Measurements from ENCODE around the gene DDX20.

The DDX20 gene

DNA sequence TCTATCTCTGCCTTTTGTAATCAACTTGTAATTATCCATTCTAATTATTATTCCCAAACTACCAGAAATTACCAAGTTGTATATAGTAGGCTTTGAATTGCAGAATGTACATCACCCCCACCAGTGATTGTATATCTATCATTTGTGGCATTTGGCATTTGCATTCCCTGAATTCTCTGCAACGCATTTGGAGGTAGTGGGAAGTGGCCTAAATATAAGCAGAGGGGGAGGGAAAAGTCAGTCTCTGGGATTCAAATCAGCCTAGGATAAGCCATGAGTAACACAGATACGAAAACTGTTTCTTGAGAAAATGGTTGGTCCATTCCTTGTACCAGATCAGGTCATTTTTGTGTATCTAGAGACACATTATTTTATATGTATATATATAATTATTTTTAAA lies 20.7 kb downstream of the DDX20 start:
- no peaks in the 10 kb centered on the region for H3K4me1 ChIP-seq
- no peaks in the 10 kb centered on the region for H3K36me3 ChIP-seq (ENCODE audit: control insufficient read depth, insufficient read depth, low read length)
- H3K27me3 ChIP-seq (ENCODE audit: control insufficient read depth, insufficient read depth, low read length): no peaks in the 10 kb centered on the region
- H3K9me3 ChIP-seq (ENCODE audit: control insufficient read depth, low read length): no peaks in the 10 kb centered on the region
- no peak overlapping the region for H3K4me3 ChIP-seq (ENCODE audit: low read depth, low read length)
- H3K9ac ChIP-seq: no peak overlapping the region
- H3K27ac ChIP-seq: no peak overlapping the region
- H3K4me2 ChIP-seq (ENCODE audit: low read length): no peak overlapping the region
- no peaks in the 10 kb centered on the region for H3K79me2 ChIP-seq
- no peak overlapping the region for H2AFZ ChIP-seq
- TF ChIP-seq, protein P1, sequence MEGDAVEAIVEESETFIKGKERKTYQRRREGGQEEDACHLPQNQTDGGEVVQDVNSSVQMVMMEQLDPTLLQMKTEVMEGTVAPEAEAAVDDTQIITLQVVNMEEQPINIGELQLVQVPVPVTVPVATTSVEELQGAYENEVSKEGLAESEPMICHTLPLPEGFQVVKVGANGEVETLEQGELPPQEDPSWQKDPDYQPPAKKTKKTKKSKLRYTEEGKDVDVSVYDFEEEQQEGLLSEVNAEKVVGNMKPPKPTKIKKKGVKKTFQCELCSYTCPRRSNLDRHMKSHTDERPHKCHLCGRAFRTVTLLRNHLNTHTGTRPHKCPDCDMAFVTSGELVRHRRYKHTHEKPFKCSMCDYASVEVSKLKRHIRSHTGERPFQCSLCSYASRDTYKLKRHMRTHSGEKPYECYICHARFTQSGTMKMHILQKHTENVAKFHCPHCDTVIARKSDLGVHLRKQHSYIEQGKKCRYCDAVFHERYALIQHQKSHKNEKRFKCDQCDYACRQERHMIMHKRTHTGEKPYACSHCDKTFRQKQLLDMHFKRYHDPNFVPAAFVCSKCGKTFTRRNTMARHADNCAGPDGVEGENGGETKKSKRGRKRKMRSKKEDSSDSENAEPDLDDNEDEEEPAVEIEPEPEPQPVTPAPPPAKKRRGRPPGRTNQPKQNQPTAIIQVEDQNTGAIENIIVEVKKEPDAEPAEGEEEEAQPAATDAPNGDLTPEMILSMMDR (IDR thresholded peaks at IDR 0.05): no peak

DNA sequence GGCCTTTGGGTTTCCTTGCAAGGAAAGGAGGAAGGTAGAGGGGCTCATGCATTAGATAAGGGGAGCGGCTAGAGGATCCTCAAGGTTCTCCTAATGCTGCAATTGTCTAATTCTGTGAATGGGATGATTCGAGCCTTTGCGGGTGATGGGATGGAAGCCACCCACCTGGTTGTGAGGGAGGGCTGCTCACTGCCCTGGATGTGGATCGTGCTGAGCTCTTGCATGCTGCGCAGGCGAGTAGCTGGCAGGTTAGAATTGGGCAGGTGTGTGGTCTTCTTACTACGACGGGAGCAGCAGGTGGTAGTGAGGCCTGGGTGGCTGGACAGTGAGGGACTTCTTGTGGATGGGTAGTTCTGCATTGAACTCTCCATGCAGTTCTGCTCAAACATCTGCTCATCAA lies 21.2 kb downstream of the DDX20 start:
- TF ChIP-seq, protein P1 (IDR thresholded peaks at IDR 0.05): no peak

DNA sequence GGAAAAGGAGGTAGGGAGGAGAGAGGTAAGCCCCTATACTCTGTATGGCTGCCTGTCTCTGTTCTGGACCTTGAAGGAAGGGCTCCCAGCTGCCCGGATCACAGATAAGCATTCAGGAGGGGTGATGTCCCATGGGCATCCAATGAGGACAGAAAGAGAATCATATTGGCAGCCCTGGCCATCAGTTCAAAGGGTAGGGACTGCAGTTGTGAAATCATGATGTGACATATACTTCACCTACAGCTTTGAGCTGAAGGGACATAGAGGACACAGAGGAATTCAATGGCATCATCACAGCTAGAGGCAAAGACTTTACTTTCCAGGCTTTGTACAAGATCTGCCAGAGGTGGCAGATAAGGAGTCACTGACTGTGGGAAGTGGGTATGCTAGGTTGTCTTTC lies 21.6 kb downstream of the DDX20 start:
- Histone ChIP-seq H3K4me1 (no peaks in the 10 kb centered on the region), H3K4me3 (ENCODE audit: low read depth, low read length) (no peak overlapping the region), H3K27me3 (ENCODE audit: control insufficient read depth, insufficient read depth, low read length) (no peaks in the 10 kb centered on the region)

More for the DNA sequence above, 21.2 kb downstream of the DDX20 start:
- Histone ChIP-seq H2AFZ (no peak overlapping the region), H3K27ac (no peak overlapping the region), H3K9me3 (ENCODE audit: control insufficient read depth, low read length) (no peaks in the 10 kb centered on the region), H3K36me3 (ENCODE audit: control insufficient read depth, insufficient read depth, low read length) (no peaks in the 10 kb centered on the region), H3K4me2 (ENCODE audit: low read length) (no peak overlapping the region), H3K27me3 (ENCODE audit: control insufficient read depth, insufficient read depth, low read length) (no peaks in the 10 kb centered on the region), H3K79me2 (no peaks in the 10 kb centered on the region), H3K4me3 (ENCODE audit: low read depth, low read length) (no peak overlapping the region), H3K9ac (no peak overlapping the region), H3K4me1 (no peaks in the 10 kb centered on the region)

DNA sequence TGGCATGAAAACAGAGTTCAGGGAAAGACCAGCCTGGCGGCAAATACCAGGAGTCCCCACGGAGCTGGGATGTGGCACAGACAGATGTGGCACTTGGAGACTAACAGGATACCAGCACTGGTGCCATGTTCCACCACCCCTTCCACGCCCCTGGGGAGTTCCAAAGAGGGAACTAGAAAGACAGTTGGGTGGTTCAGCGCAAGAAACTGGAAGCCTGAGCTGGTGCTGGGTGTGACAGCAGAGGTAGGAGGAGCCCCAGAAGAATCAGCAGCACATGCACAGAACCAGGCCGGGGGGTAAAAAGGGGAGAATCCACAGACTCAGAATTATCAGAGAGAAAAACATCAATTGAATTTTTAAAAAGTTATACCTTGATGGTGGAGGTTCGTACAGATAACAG lies 22.4 kb downstream of the DDX20 start:
- Histone ChIP-seq H3K79me2 (no peaks in the 10 kb centered on the region), H2AFZ (no peak overlapping the region), H3K27me3 (ENCODE audit: control insufficient read depth, insufficient read depth, low read length) (no peaks in the 10 kb centered on the region), H3K9me3 (ENCODE audit: control insufficient read depth, low read length) (no peaks in the 10 kb centered on the region), H3K4me1 (no peaks in the 10 kb centered on the region), H3K27ac (no peak overlapping the region), H3K9ac (no peak overlapping the region), H3K4me2 (ENCODE audit: low read length) (no peak overlapping the region), H3K36me3 (ENCODE audit: control insufficient read depth, insufficient read depth, low read length) (no peaks in the 10 kb centered on the region), H3K4me3 (ENCODE audit: low read depth, low read length) (no peak overlapping the region)
- TF ChIP-seq, protein P1 (IDR thresholded peaks at IDR 0.05): no peak

More for the DNA sequence above, 21.6 kb downstream of the DDX20 start:
- Histone ChIP-seq H3K36me3 (ENCODE audit: control insufficient read depth, insufficient read depth, low read length) (no peaks in the 10 kb centered on the region), H3K79me2 (no peaks in the 10 kb centered on the region), H3K27ac (no peak overlapping the region), H3K9ac (no peak overlapping the region), H2AFZ (no peak overlapping the region), H3K9me3 (ENCODE audit: control insufficient read depth, low read length) (no peaks in the 10 kb centered on the region), H3K4me2 (ENCODE audit: low read length) (no peak overlapping the region)
- TF ChIP-seq, protein P1 (IDR thresholded peaks at IDR 0.05): no peak

DNA sequence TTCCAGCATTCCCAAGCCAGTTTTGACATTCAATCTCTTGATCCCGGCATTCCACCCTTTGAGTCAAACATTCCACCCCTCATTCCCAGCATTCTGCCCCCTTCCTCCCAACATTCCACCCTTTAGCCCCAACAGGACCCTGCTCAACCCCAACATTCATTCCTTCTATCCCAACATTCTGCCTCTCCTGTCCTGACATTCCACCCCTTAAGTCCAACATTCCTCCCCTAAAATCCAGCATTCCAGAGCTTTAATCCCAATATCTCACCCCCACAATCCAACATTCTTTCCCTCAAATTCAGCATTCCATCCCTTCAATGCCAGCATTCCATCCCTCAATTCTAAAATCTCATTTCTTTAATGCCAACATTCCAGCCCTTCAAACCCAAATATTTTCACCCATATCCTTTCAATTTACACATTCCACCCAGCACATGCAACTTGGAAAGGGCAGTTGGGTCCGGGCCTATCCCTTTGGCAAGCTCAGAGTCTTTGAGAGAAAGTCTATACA lies 22.9 kb downstream of the DDX20 start:
- Histone ChIP-seq H2AFZ (no peak overlapping the region), H3K4me3 (ENCODE audit: low read depth, low read length) (no peak overlapping the region), H3K36me3 (ENCODE audit: control insufficient read depth, insufficient read depth, low read length) (no peaks in the 10 kb centered on the region), H3K27me3 (ENCODE audit: control insufficient read depth, insufficient read depth, low read length) (no peaks in the 10 kb centered on the region), H3K27ac (no peak overlapping the region), H3K9ac (no peak overlapping the region), H3K4me1 (no peaks in the 10 kb centered on the region), H3K79me2 (no peaks in the 10 kb centered on the region), H3K9me3 (ENCODE audit: control insufficient read depth, low read length) (no peaks in the 10 kb centered on the region), H3K4me2 (ENCODE audit: low read length) (no peak overlapping the region)
- TF ChIP-seq, protein P1 (IDR thresholded peaks at IDR 0.05): no peak
